SK-N-SH (cell line): ENCODE data around the gene BMF. TPM values are rescaled to one million over a fixed set of nuclear protein-coding genes. Genes with fewer than 3 reads are reported as not detected.
"Not testable (repeated sequence)": the region's sequence is repeated elsewhere in the genome, so short reads cannot be mapped to it uniquely, and the experiment has no call there.

Experiments
- CTCF ChIA-PET: fragments of 300-600, 350-600 bp; formaldehyde crosslinking; extraction: SDS; loops from one replicate; lab custom pipeline; 2021; lab: Yijun Ruan, JAX
- POLR2A ChIA-PET: fragments of 350-600 bp; sonication (Branson Sonifier 250); formaldehyde crosslinking; extraction: SDS; loops from one replicate; lab custom pipeline; 2020; ENCODE audit warnings: antibody characterized with exemption, inconsistent platforms; lab: Yijun Ruan, JAX
- DNase-seq: peaks from one replicate; pipeline ENCODE4 v3.0.0; 2012
- H2AFZ ChIP-seq: fragments of 200-600 bp; sonication (generic); 2 replicates; pipeline ENCODE4 v1.8.1; 2016; ENCODE audit warnings: antibody characterized with exemption, mild to moderate bottlenecking, low read depth
- H3F3A ChIP-seq: fragments of 200-600 bp; sonication (generic); replicated peaks from 2 replicates; pipeline ENCODE3; 2016; ENCODE audit warnings: antibody characterized with exemption, mild to moderate bottlenecking; ENCODE audit not compliant: insufficient read depth
- H3K27ac ChIP-seq, 2 experiments: fragments of 200-500 bp in 1 of 2; fragments of 200-600 bp in 1 of 2; sonication (Bioruptor generic) in 1 of 2; sonication (generic), shearing (Covaris generic) in 1 of 2; 2 replicates each; pipeline versions ENCODE4 v1.5.1 to v1.6.1; 2014 to 2016; ENCODE audit warnings: low read depth in 2 of 2, inconsistent platforms in 1 of 2, low read length in 1 of 2, mild to moderate bottlenecking in 1 of 2, mixed read lengths in 1 of 2
- H3K27me3 ChIP-seq: fragments of 200-600 bp; sonication (generic), shearing (Covaris generic); 2 replicates; pipeline ENCODE4 v1.6.1; 2016; ENCODE audit warnings: mixed run types; ENCODE audit not compliant: insufficient read depth
- H3K36me3 ChIP-seq, 2 experiments: fragments of 200-500 bp in 1 of 2; fragments of 200-600 bp in 1 of 2; sonication (Bioruptor generic) in 1 of 2; sonication (generic) in 1 of 2; replicated peaks in 1 of 2; 2 replicates each; pipeline versions ENCODE3 to v1.5.1; 2014 to 2016; ENCODE audit warnings: low read length in 1 of 2, mild to moderate bottlenecking in 1 of 2; ENCODE audit not compliant: insufficient read depth in 2 of 2, control insufficient read depth in 1 of 2
- H3K4me1 ChIP-seq, 2 experiments: fragments of 200-500 bp in 1 of 2; fragments of 200-600 bp in 1 of 2; sonication (Bioruptor generic) in 1 of 2; sonication (generic), shearing (Covaris generic) in 1 of 2; 2 replicates each; pipeline versions ENCODE4 v1.5.1 to v1.6.1; 2014 to 2016; ENCODE audit warnings: low read depth in 1 of 2, low read length in 1 of 2, mixed run types in 1 of 2; ENCODE audit not compliant: insufficient read depth in 2 of 2, control insufficient read depth in 1 of 2
- H3K4me2 ChIP-seq: fragments of 200-600 bp; sonication (generic), shearing (Covaris generic); 2 replicates; pipeline ENCODE4 v1.6.1; 2017; ENCODE audit warnings: mixed run types
- H3K4me3 ChIP-seq, 2 experiments: fragments of 200-500 bp in 1 of 2; fragments of 200-600 bp in 1 of 2; sonication (Bioruptor generic) in 1 of 2; sonication (generic), shearing (Covaris generic) in 1 of 2; 2 replicates each; pipeline versions ENCODE4 v1.5.1 to v1.8.1; 2014 to 2016; ENCODE audit warnings: low read depth in 2 of 2, inconsistent platforms in 1 of 2, low read length in 1 of 2, mild to moderate bottlenecking in 1 of 2, mixed read lengths in 1 of 2, moderate library complexity in 1 of 2
- H3K79me2 ChIP-seq: fragments of 200-600 bp; sonication (generic); 2 replicates; pipeline ENCODE4 v1.8.1; 2017; ENCODE audit warnings: mild to moderate bottlenecking; ENCODE audit not compliant: insufficient read depth
- H3K9ac ChIP-seq: fragments of 200-600 bp; sonication (generic); 2 replicates; pipeline ENCODE4 v1.6.1; 2017; ENCODE audit warnings: mixed run types
- H3K9me2 ChIP-seq: fragments of 200-600 bp; sonication (generic); 2 replicates; pipeline ENCODE4 v1.6.1; 2017; ENCODE audit warnings: mixed run types
- H3K9me3 ChIP-seq: fragments of 200-600 bp; sonication (generic); 2 replicates; pipeline ENCODE4 v1.6.1; 2017; ENCODE audit warnings: mixed run types, mild to moderate bottlenecking, moderate library complexity
- H4K20me1 ChIP-seq: fragments of 200-600 bp; sonication (generic); 2 replicates; pipeline ENCODE4 v1.6.1; 2017; ENCODE audit warnings: mild to moderate bottlenecking, mixed run types; ENCODE audit not compliant: insufficient read depth
- CHD2 ChIP-seq: fragments of 150-350 bp; IDR thresholded peaks from 2 replicates; pipeline ENCODE4 v1.6.1; 2018; ENCODE audit warnings: low read length; ENCODE audit not compliant: partially characterized antibody
- FOXM1 ChIP-seq: IDR thresholded peaks from 2 replicates; pipeline ENCODE4 v1.4.0; 2012; ENCODE audit warnings: low read depth, mild to moderate bottlenecking
- GATA2 ChIP-seq: sonication (generic); formaldehyde crosslinking; IDR thresholded peaks from 2 replicates; pipeline ENCODE4 v1.5.0; 2020; ENCODE audit warnings: mild to moderate bottlenecking, missing genetic modification reagents
- JUND ChIP-seq: IDR thresholded peaks from 2 replicates; pipeline ENCODE4 v1.4.0; 2012
- NFIC ChIP-seq: IDR thresholded peaks from 2 replicates; pipeline ENCODE4 v1.4.0; 2012; ENCODE audit warnings: borderline replicate concordance
- POLR2AphosphoS5 ChIP-seq: IDR thresholded peaks from 2 replicates; pipeline ENCODE4 v1.6.1; 2012; ENCODE audit warnings: low read depth, low read length
- RXRA ChIP-seq: IDR thresholded peaks from 2 replicates; pipeline ENCODE4 v1.4.0; 2012; ENCODE audit warnings: low read depth, mild to moderate bottlenecking, borderline replicate concordance
- SIN3A ChIP-seq: IDR thresholded peaks from 2 replicates; pipeline ENCODE4 v1.6.1; 2012; ENCODE audit warnings: low read depth, mild to moderate bottlenecking, low read length, moderate library complexity, borderline replicate concordance
- WGBS: methylation state at CpG from one replicate; pipeline ENCODE4 v1.1.6; 2017; ENCODE audit warnings: low lambda C conversion rate; 5-methylcytosine and 5-hydroxymethylcytosine counted together
- polyA plus RNA-seq, 3 experiments: library from polyadenylated mRNA; depleted of rRNA; stranded (reverse); fragments of >200 nt; gene quantifications; 2 replicates each; pipeline ENCODE4 v1.2.3, GENCODE V29; 2012
- TF ChIP-seq, protein P1 (sequence below): fragments of 150-350 bp; IDR thresholded peaks from 2 replicates; pipeline ENCODE4 v1.6.1; 2017; ENCODE audit warnings: antibody characterized with exemption, low read length, low read depth, borderline replicate concordance
- TF ChIP-seq, protein P2 (sequence below): IDR thresholded peaks from 2 replicates; pipeline ENCODE4 v1.4.0; 2012; ENCODE audit warnings: low read depth, borderline replicate concordance

Gene BMF
- polyA plus RNA-seq, 1 of the 3 experiments (the other 2 are of a cell fraction), result 0.72 TPM

DNA sequence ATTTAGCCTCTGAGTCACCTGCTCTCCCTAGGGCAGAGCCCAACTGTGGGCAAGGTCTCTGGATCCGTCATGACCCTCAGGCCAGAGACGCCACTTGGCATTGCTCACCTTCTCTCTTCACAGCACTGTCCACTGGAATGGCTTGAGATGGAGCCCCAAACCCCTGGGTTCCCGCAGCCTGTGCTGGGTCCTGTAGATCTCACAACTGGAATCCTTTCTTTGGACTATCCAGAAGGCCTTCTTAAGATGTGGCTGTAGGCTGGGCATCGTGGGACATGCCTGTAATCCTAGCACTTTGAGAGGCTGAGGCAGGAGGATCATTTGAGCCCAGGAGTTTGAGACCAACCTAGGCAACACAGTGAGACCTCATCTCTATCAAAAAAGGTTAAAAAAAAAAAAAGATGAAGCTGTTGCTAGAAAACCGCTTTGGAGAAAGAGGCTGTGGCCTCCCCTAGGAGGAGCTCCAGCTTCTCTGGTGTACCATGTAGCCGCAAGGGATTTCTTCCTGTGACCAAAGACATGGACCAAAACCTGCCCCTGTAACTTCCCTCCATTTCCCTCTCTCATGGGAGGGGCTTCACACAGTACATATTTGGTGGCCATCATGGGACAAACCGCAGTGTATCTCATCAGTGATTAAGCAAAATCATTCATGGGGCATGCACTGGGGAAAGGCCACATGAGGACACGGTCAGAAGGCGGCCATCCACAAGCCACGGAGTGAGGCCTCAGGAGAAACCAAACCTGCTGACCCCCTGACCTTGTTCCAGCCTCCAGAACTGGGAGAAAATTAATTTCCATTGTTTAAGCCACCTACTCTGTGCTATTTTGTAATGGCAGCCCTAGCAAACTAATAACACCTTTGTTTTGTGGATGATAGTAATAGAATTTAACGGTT, 28.9 kb upstream of the BMF start:
- no peaks in the 10 kb centered on the region for H3K9me3 ChIP-seq
- no peaks in the 10 kb centered on the region for H3K9me2 ChIP-seq
- H3K4me1 ChIP-seq, result no peaks in the 10 kb centered on the region
- no peak overlapping the region for H3K9ac ChIP-seq
- H3K27me3 ChIP-seq, result no peaks in the 10 kb centered on the region
- H3K79me2 ChIP-seq, result no peaks in the 10 kb centered on the region
- no peaks in the 10 kb centered on the region for H3K36me3 ChIP-seq
- TF ChIP-seq GATA2 (no peak), JUND (no peak), NFIC (no peak), FOXM1 (no peak)
- TF ChIP-seq, protein P1, sequence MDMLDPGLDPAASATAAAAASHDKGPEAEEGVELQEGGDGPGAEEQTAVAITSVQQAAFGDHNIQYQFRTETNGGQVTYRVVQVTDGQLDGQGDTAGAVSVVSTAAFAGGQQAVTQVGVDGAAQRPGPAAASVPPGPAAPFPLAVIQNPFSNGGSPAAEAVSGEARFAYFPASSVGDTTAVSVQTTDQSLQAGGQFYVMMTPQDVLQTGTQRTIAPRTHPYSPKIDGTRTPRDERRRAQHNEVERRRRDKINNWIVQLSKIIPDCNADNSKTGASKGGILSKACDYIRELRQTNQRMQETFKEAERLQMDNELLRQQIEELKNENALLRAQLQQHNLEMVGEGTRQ, result no peak
- TF ChIP-seq, protein P2, sequence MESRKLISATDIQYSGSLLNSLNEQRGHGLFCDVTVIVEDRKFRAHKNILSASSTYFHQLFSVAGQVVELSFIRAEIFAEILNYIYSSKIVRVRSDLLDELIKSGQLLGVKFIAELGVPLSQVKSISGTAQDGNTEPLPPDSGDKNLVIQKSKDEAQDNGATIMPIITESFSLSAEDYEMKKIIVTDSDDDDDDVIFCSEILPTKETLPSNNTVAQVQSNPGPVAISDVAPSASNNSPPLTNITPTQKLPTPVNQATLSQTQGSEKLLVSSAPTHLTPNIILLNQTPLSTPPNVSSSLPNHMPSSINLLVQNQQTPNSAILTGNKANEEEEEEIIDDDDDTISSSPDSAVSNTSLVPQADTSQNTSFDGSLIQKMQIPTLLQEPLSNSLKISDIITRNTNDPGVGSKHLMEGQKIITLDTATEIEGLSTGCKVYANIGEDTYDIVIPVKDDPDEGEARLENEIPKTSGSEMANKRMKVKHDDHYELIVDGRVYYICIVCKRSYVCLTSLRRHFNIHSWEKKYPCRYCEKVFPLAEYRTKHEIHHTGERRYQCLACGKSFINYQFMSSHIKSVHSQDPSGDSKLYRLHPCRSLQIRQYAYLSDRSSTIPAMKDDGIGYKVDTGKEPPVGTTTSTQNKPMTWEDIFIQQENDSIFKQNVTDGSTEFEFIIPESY, result no peak
- no peak overlapping the region for H2AFZ ChIP-seq
- 85% methylated on average over 11 of the region's 11 CpGs for WGBS
- POLR2A ChIA-PET, result no interaction called here
- no peak for DNase-seq
- H3K4me2 ChIP-seq, result no peak overlapping the region
- H3K4me3 ChIP-seq, result no peak overlapping the region
- H3K27ac ChIP-seq, result no peak overlapping the region
- no peaks in the 10 kb centered on the region for H4K20me1 ChIP-seq
- CTCF ChIA-PET, result interaction anchor here (1.4 kb wide), 1 partner anchor 33 kb away, joined by 4 read pairs; no protein-coding TSS in a partner anchor
- H3F3A ChIP-seq, result no peaks in the 10 kb centered on the region

DNA sequence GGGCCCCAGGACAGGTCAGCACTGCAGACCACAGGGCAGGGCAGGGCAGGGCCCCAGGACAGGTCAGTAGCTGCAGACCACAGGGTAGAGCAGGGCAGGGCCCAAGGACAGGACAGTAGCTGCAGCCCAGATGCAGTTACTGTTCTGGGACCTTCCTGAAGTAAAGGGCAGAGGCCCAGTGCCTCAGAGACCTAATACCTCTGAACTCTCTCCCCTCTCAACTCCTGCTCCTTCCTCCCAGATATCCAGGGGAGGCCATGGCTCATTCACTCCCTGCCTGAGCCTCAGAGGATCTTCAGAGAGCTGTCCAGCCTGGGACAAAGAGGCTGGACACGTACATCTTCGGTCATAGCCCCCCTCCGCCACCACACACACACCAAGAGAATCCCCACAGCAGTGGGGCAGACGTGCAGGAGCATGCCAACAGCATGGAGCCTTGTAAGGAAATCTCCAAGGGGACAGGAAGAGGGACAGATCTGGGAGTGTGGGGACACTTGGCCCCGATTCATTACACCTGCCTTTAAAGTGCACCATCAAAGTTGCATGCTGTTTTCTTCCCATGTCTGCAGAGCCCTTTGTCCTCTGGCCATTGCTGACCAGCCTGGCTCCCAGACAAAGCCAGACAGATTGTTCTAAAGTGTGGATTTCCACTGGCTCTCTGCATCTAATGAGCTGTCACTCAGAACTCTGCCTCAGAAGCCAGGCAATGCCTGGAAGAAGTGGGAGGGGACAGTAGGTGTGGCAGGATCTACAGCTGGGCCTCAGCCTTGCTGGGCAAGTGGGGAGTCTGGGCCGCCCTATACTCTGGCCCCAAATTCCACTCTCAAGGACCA, 28.0 kb upstream of the BMF start:
- no peaks in the 10 kb centered on the region for H4K20me1 ChIP-seq
- H3K4me3 ChIP-seq, result no peak overlapping the region
- H3K9me3 ChIP-seq, result no peaks in the 10 kb centered on the region
- POLR2A ChIA-PET, result no interaction called here
- no peaks in the 10 kb centered on the region for H3F3A ChIP-seq
- H3K9me2 ChIP-seq, result no peaks in the 10 kb centered on the region
- H3K4me1 ChIP-seq, result no peaks in the 10 kb centered on the region
- no peak for DNase-seq
- CTCF ChIA-PET, result no interaction called here
- no peak for TF ChIP-seq SIN3A
- TF ChIP-seq RXRA, result no peak
- no peak for TF ChIP-seq CHD2
- TF ChIP-seq POLR2AphosphoS5, result no peak
- H3K27ac ChIP-seq, result no peak overlapping the region
- no peaks in the 10 kb centered on the region for H3K27me3 ChIP-seq
- 77% methylated on average over 5 of the region's 6 CpGs for WGBS
- no peak overlapping the region for H3K9ac ChIP-seq
- H2AFZ ChIP-seq, result no peak overlapping the region
- H3K4me2 ChIP-seq, result no peak overlapping the region
- no peaks in the 10 kb centered on the region for H3K36me3 ChIP-seq
- H3K79me2 ChIP-seq, result no peaks in the 10 kb centered on the region

DNA sequence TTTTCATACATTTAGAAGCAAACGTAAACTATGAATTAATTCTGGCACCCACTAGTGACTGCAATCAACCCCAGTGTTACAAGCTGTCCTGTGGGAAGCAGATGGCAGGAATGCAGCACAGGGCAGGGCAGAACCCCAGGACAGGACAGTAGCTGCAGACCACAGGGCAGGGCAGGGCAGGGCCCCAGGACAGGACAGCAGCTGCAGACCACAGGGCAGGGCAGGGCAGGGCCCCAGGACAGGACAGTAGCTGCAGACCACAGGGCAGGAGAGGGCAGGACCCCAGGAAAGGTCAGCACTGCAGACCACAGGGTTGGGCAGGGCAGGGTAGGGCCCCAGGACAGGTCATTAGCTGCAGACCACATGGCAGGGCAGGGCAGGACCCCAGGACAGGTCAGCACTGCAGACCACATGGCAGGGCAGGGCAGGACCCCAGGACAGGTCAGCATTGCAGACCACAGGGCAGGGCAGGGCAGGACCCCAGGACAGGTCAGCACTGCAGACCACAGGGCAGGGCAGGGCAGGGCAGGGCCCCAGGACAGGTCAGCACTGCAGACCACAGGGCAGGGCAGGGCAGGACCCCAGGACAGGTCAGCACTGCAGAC, 27.3 kb upstream of the BMF start:
- H3K27ac ChIP-seq, H3K9me3 ChIP-seq, H2AFZ ChIP-seq, H4K20me1 ChIP-seq, H3K4me3 ChIP-seq, H3F3A ChIP-seq, CTCF ChIA-PET, H3K36me3 ChIP-seq, POLR2A ChIA-PET, DNase-seq, H3K9ac ChIP-seq, H3K4me1 ChIP-seq, H3K4me2 ChIP-seq, H3K27me3 ChIP-seq, H3K9me2 ChIP-seq, H3K79me2 ChIP-seq: not testable (repeated sequence)
- WGBS, result 46% methylated on average over 1 of the region's 1 CpG
